Hematopoietic multipotent progenitor cell (in vitro differentiated cells): ENCODE measurements around the gene JARID2. TPM values are rescaled to one million over a fixed set of nuclear protein-coding genes. Genes with fewer than 3 reads are reported as not detected.

Experiments used
- DNase-seq, 3 donors: peaks; one replicate each; pipeline ENCODE4 v3.0.0-alpha.2; 2011 to 2015; ENCODE audit warnings: low read depth in 2 of 3, low spot score in 2 of 3
- total RNA-seq: library from RNA; depleted of rRNA; stranded (reverse); fragments of >200 nt; gene quantifications from one replicate; pipeline ENCODE4 v1.2.3, GENCODE V29; 2012

Gene JARID2
- total RNA-seq, 1 donor = 43.4 TPM

DNA sequence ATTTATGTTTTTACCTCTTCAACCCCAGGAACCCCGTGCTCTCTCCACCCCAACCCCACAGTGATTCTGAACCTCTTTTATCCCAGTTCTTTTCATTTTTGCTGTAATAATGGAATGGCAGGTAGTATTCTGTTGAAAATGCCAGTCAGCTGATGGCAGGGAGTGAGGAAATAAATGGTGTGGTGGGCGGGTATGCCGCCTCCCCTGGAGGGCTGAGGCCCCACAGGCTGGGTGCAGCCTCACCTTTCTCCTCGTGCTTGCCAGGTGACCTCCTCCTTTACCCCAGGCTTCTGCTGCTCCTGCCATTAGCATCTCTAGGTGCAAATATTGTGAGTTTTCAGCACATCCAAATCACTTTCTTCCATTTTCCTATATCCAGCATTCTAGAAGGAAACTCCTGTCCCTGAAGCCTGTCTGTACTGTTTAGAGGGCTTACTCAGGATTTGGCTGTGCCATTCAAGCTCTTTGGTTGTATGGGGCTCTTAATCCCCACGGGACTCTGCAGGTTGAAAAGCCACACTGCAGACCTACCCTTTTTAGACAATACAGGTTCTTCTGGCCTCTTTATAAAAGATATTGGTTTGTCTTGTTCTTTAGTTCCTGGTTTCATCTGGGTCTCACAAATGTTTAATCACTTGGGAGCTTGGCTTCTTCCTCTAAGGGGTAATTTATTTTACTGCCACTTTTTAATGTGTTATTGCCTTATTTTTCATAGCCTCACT is 201.8 kb downstream of the JARID2 start:
- no peak for DNase-seq

DNA sequence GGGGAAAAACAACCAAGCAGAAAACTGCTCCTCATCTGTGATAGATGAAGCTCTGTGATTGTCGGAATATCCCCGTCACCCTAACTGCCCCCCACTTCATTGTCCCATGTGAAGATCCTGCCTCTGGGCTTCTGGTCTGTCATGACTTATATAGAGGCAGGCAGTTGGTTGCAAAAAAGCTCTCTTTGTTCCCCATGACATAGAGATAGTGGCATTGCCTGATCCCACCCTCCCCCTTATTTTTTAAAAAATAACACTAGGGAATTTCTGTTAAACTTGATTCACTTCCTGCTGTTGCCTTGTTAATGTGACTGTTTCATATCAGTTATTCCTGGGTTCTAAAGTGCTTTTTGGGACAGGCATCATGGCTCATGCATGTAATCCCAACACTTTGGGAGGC is 203.1 kb downstream of the JARID2 start:
- no peak for DNase-seq

GRCh38 chr6:15451738-15452137 is 205.9 kb downstream of the JARID2 start:
- no peak for DNase-seq

DNA sequence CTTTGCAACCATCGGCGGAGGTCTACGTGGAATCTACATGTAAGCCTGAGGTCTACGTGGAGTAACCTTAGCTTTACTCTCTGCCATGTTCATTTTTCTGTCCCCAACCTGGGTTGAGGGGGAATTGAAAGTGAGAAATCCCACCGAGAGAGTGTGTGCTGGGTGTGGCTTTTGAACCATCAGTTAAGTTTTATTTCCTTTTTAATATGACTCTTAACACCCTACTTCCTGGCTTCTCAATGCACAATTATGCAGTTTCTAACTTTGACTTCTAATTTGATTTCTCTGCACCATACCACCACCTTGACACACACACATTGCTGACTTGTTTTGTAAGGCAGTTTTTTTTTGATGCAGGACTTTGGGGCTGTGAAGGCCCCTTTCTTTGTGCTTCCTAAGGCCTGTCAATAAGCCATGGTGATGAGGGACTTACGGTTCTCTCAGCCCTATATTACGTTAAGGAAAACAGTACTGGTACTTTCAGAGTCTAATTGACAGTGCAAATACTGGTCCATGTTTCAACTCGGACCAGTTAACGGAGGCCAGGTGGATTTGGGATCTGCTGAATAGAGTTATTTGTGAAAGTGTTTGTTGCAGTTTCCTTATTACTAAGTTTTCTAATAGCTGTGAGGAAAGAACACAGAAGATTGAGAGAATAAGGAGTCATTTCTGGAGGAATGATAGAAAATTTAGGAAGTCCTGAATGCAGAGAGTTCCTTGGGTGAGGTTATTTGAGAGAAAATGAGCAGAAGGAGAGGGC is 206.5 kb downstream of the JARID2 start:
- DNase-seq = no peak

- no peak for DNase-seq
Observed at GRCh38 chr6:15453186-15453585, 207.3 kb downstream of the JARID2 start.

GRCh38 chr6:15453622-15454021 is 207.8 kb downstream of the JARID2 start:
- DNase-seq = no peak

DNA sequence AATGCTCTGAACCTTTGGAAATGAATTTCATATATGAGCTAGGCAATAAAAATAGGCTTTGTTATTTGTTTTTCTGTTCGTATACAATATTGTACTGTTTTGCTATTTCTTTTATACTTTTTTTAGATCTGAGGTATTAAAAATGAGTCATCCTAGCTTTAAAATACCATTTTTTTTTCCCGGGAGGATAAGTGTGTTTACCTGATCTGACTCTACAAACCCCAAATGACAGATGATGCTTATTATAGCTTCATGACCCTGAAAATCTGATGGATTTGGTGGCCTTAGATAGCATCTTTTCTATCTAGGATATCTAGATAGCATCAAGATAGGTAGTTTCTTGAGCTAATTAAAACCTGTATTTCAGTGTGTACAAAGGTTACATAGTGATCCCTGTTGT is 210.6 kb downstream of the JARID2 start:
- DNase-seq = no peak

DNA sequence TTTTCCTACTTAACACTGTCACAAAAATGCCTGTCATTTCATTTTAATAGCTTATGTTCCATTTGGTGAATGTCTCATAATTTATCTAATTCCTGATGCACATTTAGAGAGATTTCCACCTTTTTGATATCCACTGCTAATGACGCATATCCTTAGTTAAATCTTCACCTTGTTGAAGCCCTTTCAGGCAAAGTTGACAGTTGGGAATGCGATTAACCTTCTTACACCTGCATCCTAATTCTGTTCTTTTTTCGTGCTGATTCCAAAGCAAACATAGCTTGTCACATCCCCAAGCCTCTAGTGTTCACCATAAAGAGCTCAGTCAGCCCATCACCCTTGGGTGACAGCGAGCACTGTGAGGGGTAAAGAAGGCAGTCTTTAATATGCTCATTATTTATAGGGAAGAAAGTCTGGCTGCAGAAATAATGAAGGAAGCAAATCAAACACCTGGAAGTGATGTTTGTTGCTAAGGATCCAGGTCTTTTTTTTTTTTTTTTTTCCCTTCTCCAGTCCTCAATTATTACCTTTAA is 211.3 kb downstream of the JARID2 start:
- no peak for DNase-seq

DNA sequence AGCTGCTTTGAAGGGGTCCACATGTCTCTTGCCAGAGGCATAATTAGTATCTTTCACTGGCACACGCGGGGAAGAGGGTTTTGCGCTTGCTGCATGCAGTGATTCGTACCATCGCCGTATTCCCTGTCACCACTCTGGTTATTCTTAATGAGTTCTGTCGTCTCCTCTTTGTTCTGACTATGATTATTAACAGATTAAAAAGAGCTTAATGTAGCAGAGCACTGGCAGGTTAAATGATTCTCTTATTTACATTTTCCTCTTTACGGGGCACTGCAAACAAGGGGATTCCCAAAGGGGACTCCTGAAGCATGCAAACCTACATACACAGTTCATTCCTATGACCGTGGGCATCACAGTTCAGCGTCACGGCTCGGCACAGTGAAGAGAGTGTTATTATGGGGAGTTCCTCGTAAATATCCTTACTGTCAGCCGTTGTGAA is 212.2 kb downstream of the JARID2 start:
- DNase-seq = no peak

DNA sequence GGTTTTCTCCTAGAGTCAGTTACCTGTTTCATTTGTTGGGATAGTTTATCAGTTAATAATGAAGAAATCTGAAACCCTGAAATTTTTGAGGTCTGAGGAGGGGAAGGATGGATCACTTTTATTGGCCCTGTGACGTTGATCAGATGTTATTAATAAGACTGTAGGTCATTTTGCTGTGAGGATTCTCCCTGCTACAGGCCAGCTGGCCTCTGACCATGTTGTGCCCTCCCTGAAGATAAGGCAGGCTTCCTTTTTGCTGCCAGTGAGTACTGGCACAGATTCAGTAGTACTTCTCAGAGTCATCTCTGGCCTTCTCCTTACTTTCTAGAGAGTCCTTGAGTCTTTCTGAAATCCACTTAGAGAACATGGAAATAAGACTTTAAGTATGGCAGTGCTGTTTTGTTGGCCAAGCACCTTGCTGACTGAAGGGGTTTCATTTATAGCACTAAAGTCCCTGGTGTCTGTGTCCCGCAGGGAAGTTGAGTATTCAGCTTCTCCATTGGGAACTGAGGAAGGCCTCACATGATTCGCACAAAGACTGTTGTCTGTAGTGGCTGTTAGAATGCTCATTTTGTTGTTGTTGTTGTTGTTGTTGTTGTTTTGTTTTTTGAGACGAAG is 214.3 kb downstream of the JARID2 start:
- DNase-seq = no peak

DNA sequence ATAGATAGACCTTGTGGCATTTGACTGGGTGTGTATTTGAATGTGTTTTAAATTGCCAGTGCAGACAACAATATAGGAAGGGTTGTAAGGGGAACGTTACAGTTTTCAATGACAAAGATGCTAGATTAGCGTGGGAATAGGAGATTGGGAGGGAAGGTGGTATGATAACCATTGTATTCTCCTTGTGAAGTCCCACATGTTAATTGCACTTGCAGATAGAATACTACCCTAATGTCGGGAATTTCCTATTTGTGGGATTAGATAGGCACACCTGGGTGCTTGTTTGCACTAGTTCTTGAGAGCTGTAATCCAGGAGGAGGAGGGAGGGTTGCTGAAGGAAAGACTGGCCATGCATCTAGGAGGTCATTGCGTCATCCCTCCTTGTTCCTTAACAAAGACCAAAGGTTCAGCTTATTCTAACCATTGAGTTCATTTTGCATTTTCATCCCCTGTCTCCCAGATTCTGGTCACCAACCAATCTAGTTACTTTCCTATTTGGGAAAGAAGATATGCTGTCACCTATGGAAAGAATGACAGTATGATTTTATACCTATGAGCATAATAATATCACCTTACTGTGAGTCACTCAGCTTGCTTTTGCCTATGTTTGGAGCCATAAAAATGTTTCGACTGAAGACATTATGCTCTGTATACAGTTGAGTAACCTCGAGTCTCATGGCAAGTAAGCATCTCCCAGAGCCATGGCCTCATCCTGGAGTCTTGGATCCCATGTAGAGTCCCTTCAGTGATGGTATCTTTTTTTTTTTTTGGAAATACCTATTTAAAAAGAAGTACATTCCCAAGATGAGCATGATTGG is 215.5 kb downstream of the JARID2 start:
- DNase-seq = no peak

DNA sequence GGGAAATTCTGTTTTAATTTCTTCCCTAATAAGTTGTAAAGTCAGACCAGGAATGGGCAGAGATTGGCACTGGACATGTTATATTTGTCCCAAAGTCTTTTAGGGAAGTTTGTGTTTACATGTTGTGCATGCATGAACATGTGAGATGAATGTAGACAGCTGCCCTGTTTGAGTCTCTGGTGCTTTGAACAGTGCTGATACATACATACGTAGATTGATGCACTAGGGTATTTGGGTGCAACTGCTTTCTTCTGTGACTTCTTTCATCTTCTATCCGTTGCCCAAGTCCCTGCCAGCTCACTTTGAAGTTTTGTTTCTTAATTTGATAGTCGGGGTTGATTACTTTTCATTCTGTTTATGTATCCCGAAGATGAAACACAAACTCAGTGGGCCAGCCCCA is 216.4 kb downstream of the JARID2 start:
- DNase-seq = no peak

- DNase-seq = no peak
Observed at GRCh38 chr6:15462717-15463525, 217.1 kb downstream of the JARID2 start.

DNA sequence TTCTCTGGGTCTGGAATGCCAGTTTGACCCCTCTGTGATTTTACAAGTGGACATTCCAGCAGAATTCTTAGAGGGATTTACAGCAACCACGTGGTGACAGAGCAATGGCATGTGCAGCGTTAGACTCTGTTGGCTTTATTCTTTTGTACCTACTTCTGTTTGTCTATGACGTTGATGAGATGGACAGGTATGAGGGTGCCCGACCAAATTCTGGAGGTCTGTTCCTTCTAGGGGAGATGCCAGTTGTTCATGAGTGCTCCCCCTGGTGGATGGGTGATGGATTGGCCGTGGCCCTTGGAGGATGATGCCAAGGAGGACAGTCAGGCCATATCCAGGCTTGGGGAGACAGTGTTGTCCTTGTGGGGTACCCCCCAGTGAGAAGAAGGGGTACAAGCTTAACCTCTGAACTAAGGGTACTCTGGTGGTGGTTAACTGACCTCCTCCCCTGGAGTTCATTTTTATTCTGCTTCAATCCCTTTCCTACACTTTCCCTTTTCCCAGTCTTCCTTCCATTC is 218.4 kb downstream of the JARID2 start:
- peak; percentile 17 to 61 (median 38) for DNase-seq

GRCh38 chr6:15465212-15465611 is 219.3 kb downstream of the JARID2 start:
- no peak for DNase-seq

DNA sequence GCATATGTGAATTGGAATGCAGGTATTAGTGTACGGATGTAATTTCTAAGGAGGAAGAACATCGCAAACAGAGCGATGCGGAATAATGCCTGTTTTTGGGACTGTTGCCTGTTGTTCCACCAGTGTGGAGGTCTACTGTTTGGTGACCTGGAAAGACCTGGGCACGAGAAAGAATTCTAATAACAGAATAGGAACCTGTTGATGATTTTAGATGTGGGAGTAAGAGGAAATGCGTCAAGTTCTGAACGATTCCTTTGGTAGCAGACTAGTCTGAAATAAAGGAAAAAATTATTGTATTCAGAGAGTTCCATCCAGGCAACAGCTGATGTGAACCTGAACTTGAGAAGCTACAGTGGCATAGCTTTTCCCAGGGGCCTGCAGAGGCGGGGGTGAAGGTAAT is 224.9 kb downstream of the JARID2 start:
- no peak for DNase-seq

GRCh38 chr6:15472621-15473020 is 226.8 kb downstream of the JARID2 start:
- no peak for DNase-seq

- no peak for DNase-seq
Observed at GRCh38 chr6:15473174-15473573, 227.3 kb downstream of the JARID2 start.

GRCh38 chr6:15473741-15474161 is 227.9 kb downstream of the JARID2 start:
- no peak for DNase-seq

DNA sequence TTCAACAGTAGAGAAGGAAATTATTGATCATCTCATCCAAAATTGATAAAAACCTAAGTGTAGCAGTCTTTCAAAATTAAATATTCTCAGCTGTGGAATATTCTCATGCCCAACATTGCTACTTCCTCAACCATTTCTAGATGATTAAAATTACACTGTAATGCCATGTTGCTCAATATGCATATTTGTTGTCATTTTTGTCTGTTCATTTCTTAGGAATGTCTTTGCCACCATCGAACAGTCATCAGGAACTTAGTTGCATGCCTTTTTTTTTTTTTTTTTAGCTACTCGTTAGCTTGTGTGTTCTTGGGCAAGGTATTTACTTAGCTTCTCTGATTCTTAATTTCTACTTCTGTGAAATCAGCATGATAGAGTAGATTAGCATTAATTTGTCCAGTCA is 228.3 kb downstream of the JARID2 start:
- DNase-seq = no peak
